Stimulated activated CD8-positive, alpha-beta memory T cell treated with anti-CD3 and anti-CD28 coated beads, Interleukin-4, amount 100 ng/mL, for 4 hours (primary cell): ENCODE data around the gene LRRN3.
"Not testable (repeated sequence)": the region's sequence is repeated elsewhere in the genome, so short reads cannot be mapped to it uniquely, and the experiment has no call there.

ENCODE experiments used
- DNase-seq, 2 donors: peaks; one replicate each; pipeline ENCODE4 v3.0.0-alpha.2; 2020; ENCODE audit warnings: low read depth in 2 of 2, low spot score in 1 of 2

Gene LRRN3

GRCh38 chr7:111090846-111091245 is at the start of gene LRRN3:
Gene LRRN3 (plus strand): TSS chr7:111091127. CDS start chr7:111122773, 31,646 bp downstream.
- no peak for DNase-seq

- no peak for DNase-seq
Observed at GRCh38 chr7:111041577-111041976, 49.4 kb upstream of the LRRN3 start.

GRCh38 chr7:111042842-111043241 is 48.1 kb upstream of the LRRN3 start:
- DNase-seq: no peak

GRCh38 chr7:111043561-111043960 is 47.4 kb upstream of the LRRN3 start:
- no peak for DNase-seq

- DNase-seq: no peak
Observed at GRCh38 chr7:111045449-111045848, 45.5 kb upstream of the LRRN3 start.

- no peak for DNase-seq
Observed at GRCh38 chr7:111047595-111047994, 43.3 kb upstream of the LRRN3 start.

- DNase-seq: no peak
Observed at GRCh38 chr7:111049971-111050680, 40.8 kb upstream of the LRRN3 start.

GRCh38 chr7:111050875-111051416 is 40.0 kb upstream of the LRRN3 start:
- no peak for DNase-seq

GRCh38 chr7:111051832-111052231 is 39.1 kb upstream of the LRRN3 start:
- no peak for DNase-seq

GRCh38 chr7:111053035-111053434 is 37.9 kb upstream of the LRRN3 start:
- no peak for DNase-seq

GRCh38 chr7:111056371-111056770 is 34.6 kb upstream of the LRRN3 start:
- DNase-seq: no peak

GRCh38 chr7:111057066-111057465 is 33.9 kb upstream of the LRRN3 start:
- no peak for DNase-seq

GRCh38 chr7:111059833-111060232 is 31.1 kb upstream of the LRRN3 start:
- no peak for DNase-seq

GRCh38 chr7:111063166-111063565 is 27.8 kb upstream of the LRRN3 start:
- no peak for DNase-seq

GRCh38 chr7:111067251-111067650 is 23.7 kb upstream of the LRRN3 start:
- DNase-seq: no peak

- DNase-seq: no peak
Observed at GRCh38 chr7:111067682-111068081, 23.2 kb upstream of the LRRN3 start.

GRCh38 chr7:111068618-111069017 is 22.3 kb upstream of the LRRN3 start:
- no peak for DNase-seq

- no peak for DNase-seq
Observed at GRCh38 chr7:111071556-111071955, 19.4 kb upstream of the LRRN3 start.

GRCh38 chr7:111072658-111073057 is 18.3 kb upstream of the LRRN3 start:
- DNase-seq: not testable (repeated sequence)

GRCh38 chr7:111074071-111074747 is 16.7 kb upstream of the LRRN3 start:
- no peak for DNase-seq

GRCh38 chr7:111074748-111075146 is 16.2 kb upstream of the LRRN3 start:
- no peak for DNase-seq

GRCh38 chr7:111075498-111075897 is 15.4 kb upstream of the LRRN3 start:
- no peak for DNase-seq
